NCI-H2081 (cell line): ENCODE data around the gene APOL3.
"Not testable (repeated sequence)": the region's sequence is repeated elsewhere in the genome, so short reads cannot be mapped to it uniquely, and the experiment has no call there.

Source experiments
- DNase-seq, 2 experiments: peaks; one replicate each; lab custom pipeline; 2025; lab: John Stamatoyannopoulos, UW

The APOL3 gene

DNA sequence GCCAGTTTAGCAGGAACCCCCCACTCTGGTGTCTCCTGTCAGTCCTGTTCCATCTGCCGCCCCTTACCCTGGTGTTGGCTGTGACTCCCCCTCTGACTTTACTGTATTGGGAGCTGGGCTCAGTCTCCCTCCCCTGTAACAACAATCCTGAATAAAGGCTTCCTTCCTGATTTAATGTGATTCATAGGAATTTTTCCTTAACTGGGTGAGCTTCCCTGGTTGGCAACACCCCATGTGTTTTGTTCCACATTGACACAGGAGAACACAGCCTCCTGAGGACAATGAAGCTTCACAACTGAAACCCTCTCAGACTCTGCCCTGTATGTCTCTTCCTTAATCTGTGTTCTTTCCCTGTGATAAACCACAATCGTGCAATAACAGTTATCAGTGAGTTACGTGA lies 32.6 kb upstream of the APOL3 start:
- no peak for DNase-seq

DNA sequence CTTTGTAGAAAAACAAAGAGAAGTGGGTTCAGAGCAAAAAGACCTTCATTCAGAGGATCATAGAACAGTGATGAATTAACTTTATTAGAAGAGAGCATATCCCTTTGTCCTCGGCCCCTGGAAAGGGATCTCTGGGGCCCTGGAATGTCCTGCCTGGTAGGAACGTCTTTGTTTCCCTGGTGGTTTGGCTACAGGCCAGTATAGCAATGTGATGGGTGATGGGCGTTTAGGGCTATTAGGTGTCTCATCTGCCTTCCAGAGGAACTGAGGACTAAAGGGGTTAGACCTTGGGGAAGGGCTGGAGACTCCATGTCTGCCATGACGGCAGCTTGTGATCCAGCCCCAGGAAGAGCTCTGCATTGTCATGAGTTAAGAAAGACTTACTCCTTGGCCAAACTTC lies 32.0 kb upstream of the APOL3 start:
- no peak for DNase-seq

DNA sequence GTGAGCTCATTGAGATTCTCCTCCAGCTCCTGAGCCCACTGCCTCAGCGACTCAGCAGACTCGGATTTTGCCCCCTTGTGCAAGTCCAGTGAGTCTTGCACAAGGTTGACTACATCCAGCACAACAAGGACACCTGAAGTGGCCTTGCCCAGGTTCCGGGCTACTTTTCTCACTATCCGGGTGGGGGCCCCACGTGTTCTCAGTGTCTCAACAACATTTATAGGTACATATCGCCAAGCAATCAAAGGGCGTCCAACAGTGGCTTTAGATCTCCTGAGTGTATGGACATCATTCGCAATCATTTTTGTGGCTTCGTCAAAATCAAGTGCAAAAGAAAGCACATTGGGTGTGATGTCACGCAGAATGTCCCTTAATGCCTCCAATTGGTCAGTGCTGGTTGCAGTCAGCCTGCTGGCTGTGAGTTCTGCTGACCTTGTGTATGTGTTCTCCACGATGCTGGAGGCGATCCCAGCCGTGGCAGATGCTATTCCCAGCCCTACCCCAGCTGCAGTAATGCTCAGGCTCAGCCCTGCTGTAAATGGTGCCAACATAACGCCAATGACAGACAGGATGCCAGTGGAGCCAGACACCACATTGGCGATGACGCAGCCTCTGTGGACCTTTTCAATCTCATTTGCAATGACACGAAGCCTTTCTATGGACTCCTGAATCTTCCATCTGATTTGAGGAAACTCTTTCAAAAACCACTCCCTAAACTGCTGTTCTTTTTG lies 30.7 kb upstream of the APOL3 start:
- DNase-seq: no peak

DNA sequence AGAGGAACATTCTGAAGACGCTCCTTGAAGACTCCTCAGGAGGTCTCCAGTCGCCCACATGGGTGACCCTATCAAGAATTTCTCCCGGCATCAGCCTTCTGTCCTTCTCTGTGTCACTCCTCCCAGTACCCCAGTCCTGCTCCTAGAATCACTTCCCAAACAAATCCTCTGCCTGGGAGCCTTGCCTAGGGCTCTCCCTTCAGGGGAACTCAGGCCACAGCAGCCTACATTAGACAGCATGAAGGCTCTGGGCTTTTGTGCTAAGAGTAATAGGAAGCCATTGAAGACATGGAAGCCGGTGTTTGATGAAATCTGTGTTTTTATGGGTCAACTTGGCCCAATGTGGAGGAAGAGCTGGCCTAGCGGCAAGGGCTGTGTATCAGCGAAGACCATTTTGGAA lies 27.3 kb upstream of the APOL3 start:
- not testable (repeated sequence) for DNase-seq

DNA sequence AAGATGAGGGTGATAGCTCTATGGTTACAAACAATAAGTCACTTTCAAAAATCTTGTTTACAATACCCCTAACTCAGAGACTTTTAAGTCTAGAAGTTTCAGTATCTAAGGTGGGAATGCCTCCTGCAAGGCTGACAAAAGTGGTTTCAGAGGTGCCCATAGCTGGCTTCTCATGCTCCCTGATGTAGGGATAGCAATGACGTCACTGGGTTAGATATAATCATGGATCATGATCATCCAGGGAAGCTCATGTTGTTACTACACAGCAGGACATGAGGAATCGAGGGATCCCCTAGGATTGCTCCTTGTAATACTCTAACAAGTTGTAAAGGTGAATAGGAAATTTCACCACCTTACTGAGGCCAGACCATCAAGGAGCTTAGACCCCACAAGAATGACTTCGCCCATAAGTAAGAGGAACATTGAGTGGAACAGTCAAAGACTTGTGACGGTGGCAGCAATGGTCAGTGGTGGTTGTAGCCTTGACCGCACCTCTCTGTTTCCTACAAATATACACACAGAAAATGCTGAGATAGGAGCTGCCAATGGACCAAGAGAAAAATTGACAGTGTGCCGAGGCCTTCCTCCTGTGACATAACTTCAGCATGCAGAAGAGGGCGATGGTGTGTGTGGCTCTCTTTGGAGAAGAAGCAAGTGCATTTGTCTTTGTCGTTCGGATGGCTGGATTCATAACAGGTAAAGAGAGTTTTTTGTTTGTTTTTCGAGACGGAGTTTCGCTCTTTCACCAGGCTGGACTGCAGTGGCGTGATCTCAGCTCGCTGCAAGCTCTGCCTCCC lies 25.5 kb upstream of the APOL3 start:
- no peak for DNase-seq

DNA sequence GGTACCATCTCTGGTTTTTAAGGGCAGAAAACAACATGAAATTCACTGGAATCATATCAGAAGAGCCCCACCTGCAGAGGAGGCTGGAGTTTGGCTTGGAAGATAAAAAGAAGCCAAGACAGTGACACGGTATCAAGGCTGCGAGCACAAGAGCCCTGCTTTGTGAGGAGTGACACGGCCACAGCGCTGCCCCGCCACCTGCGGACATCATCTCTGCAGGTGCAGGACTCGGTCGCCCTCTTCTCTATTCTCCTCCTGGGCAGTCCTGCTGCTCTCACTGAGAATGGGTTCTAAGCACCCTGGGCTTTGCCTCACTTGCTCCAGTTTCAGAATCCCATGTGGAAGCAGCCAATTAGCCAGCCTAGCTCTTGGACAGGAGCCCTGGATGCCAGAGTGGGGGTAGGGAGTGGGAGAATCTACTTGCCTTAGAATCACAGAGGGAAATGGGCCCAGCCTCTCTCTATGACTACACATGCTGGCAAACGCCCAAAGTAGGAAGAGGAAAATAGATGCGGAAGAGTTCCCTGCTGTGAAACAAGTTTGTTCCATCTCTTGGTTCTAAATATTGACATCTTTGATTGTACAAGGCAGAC lies 24.0 kb upstream of the APOL3 start:
- no peak for DNase-seq

DNA sequence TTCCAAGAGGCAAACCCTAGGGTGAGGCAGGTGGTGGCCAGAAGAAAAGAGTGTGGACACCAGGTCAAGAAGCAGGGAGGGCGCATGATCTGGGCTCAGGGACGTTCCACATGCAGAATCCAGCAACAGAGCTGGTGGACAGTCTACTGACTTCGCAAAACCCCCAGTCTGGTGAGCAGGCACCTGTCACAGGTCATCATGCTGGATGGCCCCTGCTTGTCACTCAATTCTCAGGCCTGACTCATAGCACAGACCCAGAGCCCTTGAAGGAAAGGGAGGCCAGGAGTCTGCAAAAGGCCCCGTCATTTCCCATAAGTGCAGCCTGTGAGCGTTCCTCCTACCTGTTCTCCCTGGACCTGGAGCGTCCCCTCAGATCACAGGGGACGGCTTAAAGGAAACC lies 22.9 kb upstream of the APOL3 start:
- DNase-seq: no peak

DNA sequence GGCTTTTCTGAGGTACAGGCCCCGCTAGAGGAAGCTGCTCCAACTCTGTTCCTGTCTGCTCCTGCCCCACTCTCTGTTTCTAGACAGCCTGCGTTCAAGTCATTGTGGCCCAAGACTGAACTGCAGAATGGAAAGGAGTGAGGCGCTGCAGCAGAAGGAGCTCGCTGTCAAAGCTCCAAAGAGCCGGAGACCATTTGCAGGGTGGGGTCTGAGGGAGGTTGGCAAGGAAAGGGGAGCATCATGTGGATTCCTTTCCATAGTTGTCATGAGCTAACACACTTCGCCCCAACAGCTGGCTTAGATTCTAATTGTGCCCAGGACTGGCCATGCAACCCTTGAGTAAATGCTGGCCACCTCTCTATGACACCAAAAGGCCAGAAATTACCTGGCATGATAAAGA lies 22.3 kb upstream of the APOL3 start:
- no peak for DNase-seq

DNA sequence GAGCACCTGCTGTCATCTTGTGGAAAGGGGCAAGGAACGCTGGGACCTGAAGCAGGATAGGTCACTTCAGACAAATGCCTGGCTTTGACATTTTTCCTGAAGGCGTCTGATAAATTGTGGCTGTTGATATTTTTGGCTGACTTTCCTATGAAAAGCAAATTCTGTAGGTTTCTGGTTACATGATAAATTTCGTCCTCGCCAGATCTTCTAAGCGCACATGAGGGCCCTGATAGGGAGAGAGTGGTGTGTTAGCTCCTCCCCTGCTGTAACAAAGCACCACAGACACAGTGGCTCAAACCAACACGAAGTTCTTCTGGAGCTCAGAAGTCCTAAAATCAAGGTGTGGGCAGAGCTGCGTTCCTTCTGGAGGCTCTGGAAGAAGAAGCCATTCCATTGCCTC lies 21.5 kb upstream of the APOL3 start:
- DNase-seq: no peak

DNA sequence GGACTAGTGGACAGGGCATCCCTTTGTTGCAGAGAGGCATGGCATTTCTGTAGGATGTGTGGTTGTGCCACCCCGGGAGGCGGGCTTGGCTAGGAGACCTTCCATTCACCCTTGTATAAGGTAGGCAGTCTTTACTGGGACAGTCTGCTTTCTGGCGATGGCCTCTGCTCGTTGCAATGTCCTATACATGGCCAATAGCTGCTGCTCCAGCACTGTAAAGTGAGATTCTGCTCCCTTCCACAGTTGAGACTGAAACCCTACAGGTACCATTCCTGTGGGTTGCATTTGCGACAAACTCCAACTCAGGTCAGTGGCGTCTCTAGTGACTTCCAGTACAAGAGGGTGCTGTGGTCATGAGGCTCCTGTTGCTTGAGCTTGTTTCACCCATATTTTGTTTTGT lies 20.4 kb upstream of the APOL3 start:
- DNase-seq: no peak

DNA sequence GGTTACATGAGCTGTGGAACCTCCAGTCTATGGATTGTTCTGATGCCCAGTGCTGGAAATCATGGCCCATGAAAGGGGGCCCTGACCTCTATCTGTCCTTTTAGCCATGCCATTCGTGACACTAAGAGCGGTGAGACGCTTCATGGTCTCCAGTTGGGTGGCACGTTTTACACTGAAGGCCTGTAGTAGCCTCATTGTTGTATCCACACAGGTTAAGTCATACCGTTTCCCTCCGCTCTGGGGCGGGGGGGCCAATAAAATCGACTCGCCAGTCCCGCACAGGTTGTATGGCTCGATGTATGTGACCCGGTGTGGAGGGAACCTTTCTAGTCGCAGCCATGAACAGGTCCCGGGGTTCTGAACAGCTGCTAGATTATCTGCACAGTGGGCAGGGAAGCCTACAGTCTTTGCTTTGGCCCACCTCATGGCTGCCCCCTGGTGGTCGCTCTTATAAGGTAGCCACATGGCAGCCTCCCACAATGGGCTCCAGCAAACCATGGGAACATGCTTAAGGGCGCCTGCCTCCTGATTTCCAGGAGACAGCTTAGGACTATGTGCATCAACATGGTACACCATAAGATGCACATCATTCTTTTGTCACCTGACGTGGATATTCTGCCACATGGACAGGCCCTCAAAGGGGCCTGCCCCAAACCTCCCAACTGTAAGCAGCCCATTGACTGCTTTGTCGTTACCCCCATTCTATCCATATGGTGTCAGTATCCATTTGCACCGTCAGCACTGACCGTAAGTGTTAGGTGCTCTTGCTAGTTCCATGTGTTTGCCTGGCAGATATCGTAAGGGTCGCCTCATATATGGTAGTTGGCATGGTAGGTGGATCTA lies 19.7 kb upstream of the APOL3 start:
- peak; percentile 9 to 11 for DNase-seq

DNA sequence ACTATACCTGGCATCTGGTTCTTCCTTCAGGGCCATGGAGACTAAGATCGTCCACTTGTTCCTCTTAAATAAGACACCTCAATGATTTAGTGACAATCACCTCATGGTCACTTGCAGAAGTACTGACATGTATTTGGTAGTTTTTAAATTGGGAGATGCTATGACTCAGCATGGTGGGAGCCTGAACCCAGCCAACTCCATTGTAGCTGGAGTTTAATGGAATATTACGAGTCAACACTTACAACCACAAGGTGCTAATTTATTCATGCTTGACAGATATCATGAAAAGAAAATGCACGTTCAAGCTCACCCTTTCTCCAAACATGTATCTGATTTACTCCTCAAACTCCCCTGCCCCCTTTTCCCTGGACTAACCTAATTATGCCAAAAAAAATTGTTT lies 16.6 kb upstream of the APOL3 start:
- no peak for DNase-seq

DNA sequence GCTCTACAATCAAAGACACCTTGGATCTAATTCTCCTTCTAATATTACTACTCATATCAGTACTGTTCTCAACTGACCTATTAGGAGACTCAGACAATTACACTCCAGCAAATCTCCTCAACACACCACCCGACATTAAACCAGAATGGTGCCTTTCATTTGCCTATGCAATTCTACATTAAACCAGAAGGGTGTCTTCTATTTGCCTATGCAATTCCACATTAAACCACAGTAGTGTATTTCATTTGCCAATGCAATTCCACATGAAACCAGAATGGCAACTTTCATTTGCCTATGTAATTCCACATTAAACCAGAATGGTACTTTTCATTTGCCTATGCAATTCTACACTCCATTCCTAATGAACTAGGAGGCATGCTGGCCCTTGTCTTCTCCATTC lies 15.3 kb upstream of the APOL3 start:
- no peak for DNase-seq

DNA sequence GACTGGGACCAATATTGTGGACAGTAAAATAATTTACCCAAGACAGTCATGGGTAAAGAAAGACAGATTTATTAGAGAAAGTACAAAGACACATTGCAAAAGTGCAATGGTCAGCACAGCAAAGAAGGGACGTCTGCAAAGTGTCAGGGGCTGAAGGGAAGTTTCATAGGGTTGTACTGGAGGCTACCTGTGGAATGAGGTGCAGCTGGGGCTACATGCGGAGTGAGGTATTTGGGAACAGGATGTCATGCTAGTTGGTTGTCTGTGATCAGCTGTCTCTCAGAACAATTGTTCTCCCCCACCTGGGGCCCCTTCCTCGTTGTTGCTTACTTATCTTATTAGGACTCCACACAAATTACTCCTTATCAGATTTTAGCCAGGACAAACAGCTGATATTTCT lies 11.4 kb upstream of the APOL3 start:
- no peak for DNase-seq

DNA sequence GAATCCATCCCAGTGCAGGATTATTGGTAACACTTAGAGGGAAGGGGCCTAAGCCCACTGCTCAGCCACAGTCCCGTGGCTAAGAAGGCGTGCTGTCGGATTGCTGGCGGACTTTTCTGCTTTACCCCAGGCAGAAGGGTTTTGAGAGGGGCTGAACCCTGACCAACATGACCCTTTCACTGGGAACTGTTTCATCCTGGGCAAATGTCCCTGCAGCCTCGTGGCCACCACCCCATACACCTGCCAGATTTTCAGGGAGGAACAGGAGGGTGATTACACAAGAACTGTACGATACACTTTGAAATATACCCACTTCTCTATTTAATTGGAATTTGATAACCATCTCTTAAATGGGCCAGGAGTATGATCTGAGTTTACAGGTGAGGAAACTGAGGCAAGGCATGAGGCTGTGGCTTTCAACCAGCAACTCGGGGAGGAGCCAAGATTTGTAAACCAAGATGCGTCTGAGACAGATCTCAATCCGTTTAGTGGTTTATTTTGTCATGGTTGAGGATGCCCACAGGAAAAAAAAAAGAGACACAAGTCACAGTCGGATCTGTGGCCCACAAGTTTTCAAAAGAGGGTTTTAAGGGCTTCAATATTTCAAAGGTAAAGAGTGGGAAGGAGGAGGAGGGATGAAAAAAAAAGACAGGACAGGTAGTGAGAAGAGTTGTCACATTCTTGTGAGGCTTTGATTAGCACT lies 6.1 kb upstream of the APOL3 start:
- DNase-seq: no peak

DNA sequence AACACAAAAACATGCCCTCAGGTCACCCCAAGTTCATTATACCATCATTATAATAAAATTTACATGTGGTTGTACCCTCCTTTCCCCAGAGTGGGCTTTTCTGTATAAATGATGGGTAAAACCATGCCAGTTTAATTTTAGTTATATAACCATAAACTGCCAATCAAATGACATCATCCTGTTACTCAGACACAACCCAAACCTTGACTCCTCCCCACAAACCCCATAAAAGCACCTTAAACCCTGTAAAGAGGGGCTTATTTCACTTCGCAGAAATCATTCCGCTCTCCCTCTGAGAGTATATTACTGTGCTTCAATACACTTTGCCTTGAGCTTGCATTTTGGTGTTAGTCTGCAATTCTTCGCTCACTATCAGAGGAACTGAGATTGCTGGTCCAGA lies 5.5 kb upstream of the APOL3 start:
- DNase-seq: no peak

DNA sequence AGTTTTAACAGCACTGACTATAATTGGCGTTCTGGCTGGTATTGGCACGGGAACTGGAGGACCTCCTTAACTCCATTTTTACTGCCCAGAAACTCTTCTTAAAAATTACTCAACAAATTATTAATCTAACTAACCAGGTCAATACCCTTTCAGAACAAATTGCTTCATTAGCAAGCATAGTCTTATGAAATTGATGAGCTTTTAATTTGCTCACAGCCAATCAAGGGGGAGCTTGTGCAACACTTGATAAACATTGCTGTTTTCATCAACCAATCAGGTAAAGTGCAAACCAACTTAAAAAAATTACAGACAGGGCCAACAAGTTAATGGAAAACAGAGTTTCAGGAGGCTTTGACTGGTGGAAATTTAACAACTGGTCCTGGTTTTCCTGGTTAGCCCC lies 4.6 kb upstream of the APOL3 start:
- DNase-seq: no peak

DNA sequence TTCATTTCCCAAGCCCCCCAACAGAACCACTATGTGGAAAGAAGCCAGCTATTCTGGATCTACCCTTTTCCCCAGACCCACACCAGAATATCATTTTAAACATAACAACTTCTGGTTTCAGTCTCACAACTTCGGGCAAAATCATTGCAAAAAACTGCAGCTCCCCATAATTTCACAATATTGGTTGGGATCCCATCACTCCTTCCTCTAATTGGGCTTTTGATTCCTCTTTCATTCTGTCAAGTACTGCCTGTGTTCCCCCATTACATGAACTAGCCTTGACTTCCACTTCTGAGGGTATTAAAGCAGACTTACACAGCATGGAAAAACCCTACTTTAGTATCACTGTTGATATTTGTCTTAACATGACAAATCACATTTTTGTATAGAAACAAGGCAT lies 4.1 kb upstream of the APOL3 start:
- DNase-seq: no peak

DNA sequence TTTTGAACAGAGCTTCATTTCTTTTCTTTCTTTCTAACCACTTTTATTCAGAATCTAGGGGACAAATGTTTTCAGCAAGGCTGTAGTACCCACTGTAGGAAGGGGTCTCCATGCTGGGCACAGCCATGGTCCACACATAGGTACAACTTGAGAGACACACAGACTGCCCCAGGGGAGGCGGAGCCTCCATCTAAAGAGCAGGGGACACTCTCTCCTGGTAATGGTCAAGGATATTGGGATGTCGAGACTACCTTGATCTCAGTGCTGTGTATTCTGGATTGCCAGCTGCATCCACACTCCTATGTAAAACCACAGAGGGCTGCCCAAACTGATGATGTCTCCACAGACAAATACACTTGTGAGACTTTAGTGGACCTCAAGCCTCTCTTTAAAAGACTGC lies 2.9 kb upstream of the APOL3 start:
- DNase-seq: no peak

DNA sequence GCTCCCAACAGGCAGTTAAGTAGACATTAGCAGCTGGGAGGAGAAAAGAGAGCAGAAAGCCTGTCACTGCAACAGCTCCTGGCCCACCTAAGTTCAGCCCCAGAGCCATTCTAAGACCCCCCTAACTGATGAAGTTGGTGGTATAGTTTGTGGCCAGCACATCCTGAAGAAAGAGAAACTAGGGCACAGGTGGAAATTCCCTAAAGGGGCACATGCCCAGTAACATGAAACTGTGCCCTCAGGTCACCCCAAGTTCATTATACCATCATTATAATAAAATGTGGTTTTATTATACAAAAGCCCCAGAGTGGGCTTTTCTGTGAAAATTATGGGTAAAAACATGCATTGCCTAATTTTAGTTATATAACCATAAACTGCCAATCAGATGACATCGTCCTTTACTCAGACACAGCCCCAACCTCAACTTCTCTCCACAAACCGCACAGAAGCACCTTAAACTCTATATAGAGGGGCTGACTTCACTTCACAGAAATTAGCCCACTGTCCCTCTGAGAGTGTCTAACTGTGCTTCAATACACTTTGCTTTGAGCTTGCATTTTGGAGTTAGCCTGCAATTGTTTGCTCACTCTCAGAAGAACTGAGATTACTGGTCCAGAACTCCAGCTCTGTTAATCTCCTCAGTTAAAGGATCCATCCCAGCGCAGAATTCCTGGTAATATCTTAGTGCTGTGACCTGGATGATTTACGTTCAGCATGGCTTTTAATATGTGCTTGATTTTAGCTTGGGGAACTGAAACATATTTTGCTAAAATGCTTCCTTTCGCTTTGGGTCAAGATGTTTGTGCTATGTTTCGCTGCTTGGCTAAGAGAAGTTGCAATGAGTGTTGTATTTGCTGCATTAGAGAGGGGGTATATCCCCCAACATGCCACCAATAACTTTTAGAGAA lies 1.8 kb upstream of the APOL3 start:
- DNase-seq: no peak

DNA sequence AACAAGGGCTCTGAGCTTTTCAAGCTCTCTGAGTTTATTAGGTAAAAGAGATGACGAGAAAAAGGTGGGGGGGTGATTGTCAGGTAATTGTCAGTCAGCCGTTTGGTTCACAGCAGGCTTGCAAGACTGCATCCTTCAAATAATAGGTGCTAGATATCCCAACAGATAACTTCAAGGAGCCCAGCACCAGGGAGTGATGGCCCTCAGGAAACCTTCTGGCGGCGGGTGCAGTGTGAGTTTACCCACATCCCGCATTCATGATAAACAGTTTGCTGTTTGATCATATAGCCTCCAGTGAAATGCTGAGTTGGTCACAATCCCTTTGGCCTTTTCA lies 1.2 kb upstream of the APOL3 start:
- DNase-seq: not testable (repeated sequence)
